HepG2 (cell line): ENCODE data around the gene HES1. TPM values are rescaled to one million over a fixed set of nuclear protein-coding genes. Genes with fewer than 3 reads are reported as not detected.

Experiments used
- GTF3A ChIP-seq: sonication (generic); formaldehyde crosslinking; conservative IDR thresholded peaks from 2 replicates; pipeline ENCODE4 v1.4.0; 2020; ENCODE audit warnings: mild to moderate bottlenecking, missing genetic modification reagents
- HOXA3 ChIP-seq: sonication (generic); formaldehyde crosslinking; IDR thresholded peaks from 2 replicates; pipeline ENCODE4 v1.5.0; 2020; ENCODE audit warnings: missing genetic modification reagents
- IRF2 ChIP-seq: IDR thresholded peaks from 2 replicates; pipeline ENCODE4 v1.6.1; 2018; ENCODE audit warnings: missing genetic modification reagents, missing compliant biosample characterization
- NCOA1 ChIP-seq: sonication (generic); formaldehyde crosslinking; IDR thresholded peaks from 2 replicates; pipeline ENCODE4 v1.9.0; 2021; ENCODE audit warnings: missing genetic modification reagents
- POLR2G ChIP-seq: fragments of 200-400 bp; formaldehyde crosslinking; IDR thresholded peaks from 2 replicates; pipeline ENCODE4 v1.6.1; 2018; ENCODE audit warnings: mild to moderate bottlenecking, low read depth, low read length, moderate library complexity
- RFXAP ChIP-seq: sonication (generic); formaldehyde crosslinking; IDR thresholded peaks from 2 replicates; pipeline ENCODE4 v1.4.0; 2020; ENCODE audit warnings: missing genetic modification reagents, borderline replicate concordance
- TOE1 ChIP-seq: sonication (generic); formaldehyde crosslinking; IDR thresholded peaks from 2 replicates; pipeline ENCODE4 v1.4.0; 2020; ENCODE audit warnings: mild to moderate bottlenecking, missing genetic modification reagents
- YEATS2 ChIP-seq: sonication (generic); formaldehyde crosslinking; IDR thresholded peaks from 2 replicates; pipeline ENCODE4 v1.4.0; 2020; ENCODE audit warnings: missing genetic modification reagents, borderline replicate concordance
- ZMYM4 ChIP-seq: sonication (generic); formaldehyde crosslinking; IDR thresholded peaks from 2 replicates; pipeline ENCODE4 v1.8.1; 2023; ENCODE audit warnings: mild to moderate bottlenecking, missing genetic modification reagents
- ZNF883 ChIP-seq: sonication (generic); formaldehyde crosslinking; IDR thresholded peaks from 2 replicates; pipeline ENCODE4 v1.5.1; 2020; ENCODE audit warnings: mild to moderate bottlenecking, missing genetic modification reagents; ENCODE audit errors: not compliant biosample characterization
- polyA plus RNA-seq, 8 experiments: library from polyadenylated mRNA; depleted of rRNA in 3 of 8; stranded (reverse) in 7 of 8; unstranded in 1 of 8; fragments of >200 nt; fragmentation: Illumina TruSeq in 4 of 8; extraction: Trizol in 4 of 8; gene quantifications; 2 replicates each; pipeline versions ENCODE4 v1.2.1 to v1.2.3, GENCODE V29; 2011 to 2016; ENCODE audit warnings: low read depth in 4 of 8, missing spikeins in 1 of 8, mixed read lengths in 1 of 8; ENCODE audit not compliant: insufficient read depth in 1 of 8
- total RNA-seq, 5 experiments: library from RNA; depleted of rRNA; stranded (reverse); fragments of >200 nt; fragmentation: Illumina TruSeq; extraction: Trizol; gene quantifications; 2 replicates each; pipeline ENCODE4 v1.2.3, GENCODE V29; 2016; ENCODE audit warnings: low read depth in 1 of 5
- TF ChIP-seq, protein P1 (sequence below): sonication (generic); formaldehyde crosslinking; IDR thresholded peaks from 2 replicates; pipeline ENCODE4 v1.4.0; 2020; ENCODE audit warnings: missing genetic modification reagents
- TF ChIP-seq, protein P2 (sequence below): sonication (generic); formaldehyde crosslinking; IDR thresholded peaks from 2 replicates; pipeline ENCODE4 v1.8.0; 2022; ENCODE audit warnings: missing genetic modification reagents, mild to moderate bottlenecking, borderline replicate concordance
- TF ChIP-seq, protein P3 (sequence below): sonication (generic); formaldehyde crosslinking; IDR thresholded peaks from 2 replicates; pipeline ENCODE4 v1.4.0; 2020; ENCODE audit warnings: missing genetic modification reagents
- TF ChIP-seq, protein P4 (sequence below): sonication (generic); formaldehyde crosslinking; IDR thresholded peaks from 2 replicates; pipeline ENCODE4 v1.5.0; 2020; ENCODE audit warnings: mild to moderate bottlenecking, missing genetic modification reagents
- TF ChIP-seq, protein P5 (sequence below): sonication (generic); formaldehyde crosslinking; IDR thresholded peaks from 2 replicates; pipeline ENCODE4 v1.4.0; 2020; ENCODE audit warnings: missing genetic modification reagents
- TF ChIP-seq, protein P6 (sequence below): sonication (generic); formaldehyde crosslinking; IDR thresholded peaks from 2 replicates; pipeline ENCODE4 v1.5.0; 2020; ENCODE audit warnings: missing genetic modification reagents

The HES1 gene
- total and polyA plus RNA-seq, 2 of the 13 experiments (the other 11 are each of a cell fraction or from before 2014, with no cell fraction given) = 15.4 to 19.8 TPM

DNA sequence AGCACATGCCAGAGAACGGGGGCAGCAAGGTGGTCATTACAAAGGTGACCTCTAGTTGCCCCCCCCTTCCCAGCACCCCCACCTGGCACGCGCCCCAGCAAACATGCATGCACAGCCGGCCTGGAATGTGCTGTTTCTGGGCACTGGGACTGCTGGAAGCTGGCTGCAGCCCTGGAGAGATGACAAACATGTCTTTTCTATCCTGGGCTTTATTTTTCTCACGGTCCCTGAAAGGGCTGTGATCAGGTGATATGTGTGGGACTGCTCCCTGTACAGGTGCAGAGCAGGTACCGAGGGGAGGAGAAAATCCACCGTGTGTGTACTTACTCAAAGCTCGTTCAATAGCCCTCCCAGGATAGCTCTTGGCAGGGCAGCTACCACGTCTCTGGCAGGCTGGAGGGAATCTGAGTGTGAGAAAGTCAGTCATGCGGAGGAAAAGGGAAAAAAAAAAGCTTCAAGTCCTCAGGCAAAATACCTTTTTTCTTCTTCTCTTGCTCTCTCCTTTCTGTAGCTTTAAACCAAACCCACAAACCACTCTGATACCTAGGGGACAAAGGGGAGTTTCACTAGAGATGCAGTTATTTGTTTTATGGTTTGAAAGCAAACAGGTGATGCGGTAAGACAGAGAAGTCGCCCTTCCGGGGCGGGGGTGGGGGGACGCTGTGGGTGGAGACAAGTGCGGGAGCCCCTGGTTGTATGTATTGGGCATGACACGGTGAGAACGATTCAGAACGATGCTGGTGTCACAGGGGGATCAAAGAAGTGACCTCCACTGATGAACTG lies 5.0 kb upstream of the HES1 start (continued):
- TF ChIP-seq, protein P1, sequence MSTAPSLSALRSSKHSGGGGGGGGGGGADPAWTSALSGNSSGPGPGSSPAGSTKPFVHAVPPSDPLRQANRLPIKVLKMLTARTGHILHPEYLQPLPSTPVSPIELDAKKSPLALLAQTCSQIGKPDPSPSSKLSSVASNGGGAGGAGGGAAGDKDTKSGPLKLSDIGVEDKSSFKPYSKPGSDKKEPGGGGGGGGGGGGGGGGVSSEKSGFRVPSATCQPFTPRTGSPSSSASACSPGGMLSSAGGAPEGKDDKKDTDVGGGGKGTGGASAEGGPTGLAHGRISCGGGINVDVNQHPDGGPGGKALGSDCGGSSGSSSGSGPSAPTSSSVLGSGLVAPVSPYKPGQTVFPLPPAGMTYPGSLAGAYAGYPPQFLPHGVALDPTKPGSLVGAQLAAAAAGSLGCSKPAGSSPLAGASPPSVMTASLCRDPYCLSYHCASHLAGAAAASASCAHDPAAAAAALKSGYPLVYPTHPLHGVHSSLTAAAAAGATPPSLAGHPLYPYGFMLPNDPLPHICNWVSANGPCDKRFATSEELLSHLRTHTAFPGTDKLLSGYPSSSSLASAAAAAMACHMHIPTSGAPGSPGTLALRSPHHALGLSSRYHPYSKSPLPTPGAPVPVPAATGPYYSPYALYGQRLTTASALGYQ (CRISPR knock-in tag) = no peak
- TF ChIP-seq IRF2 = peak; percentile 14; the same call in 1 of the 2 replicates
- TF ChIP-seq TOE1 (CRISPR knock-in tag) = no peak
- peak; percentile 39 for TF ChIP-seq POLR2G
- TF ChIP-seq, protein P2, sequence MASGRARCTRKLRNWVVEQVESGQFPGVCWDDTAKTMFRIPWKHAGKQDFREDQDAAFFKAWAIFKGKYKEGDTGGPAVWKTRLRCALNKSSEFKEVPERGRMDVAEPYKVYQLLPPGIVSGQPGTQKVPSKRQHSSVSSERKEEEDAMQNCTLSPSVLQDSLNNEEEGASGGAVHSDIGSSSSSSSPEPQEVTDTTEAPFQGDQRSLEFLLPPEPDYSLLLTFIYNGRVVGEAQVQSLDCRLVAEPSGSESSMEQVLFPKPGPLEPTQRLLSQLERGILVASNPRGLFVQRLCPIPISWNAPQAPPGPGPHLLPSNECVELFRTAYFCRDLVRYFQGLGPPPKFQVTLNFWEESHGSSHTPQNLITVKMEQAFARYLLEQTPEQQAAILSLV (CRISPR knock-in tag) = no peak
- TF ChIP-seq, protein P3, sequence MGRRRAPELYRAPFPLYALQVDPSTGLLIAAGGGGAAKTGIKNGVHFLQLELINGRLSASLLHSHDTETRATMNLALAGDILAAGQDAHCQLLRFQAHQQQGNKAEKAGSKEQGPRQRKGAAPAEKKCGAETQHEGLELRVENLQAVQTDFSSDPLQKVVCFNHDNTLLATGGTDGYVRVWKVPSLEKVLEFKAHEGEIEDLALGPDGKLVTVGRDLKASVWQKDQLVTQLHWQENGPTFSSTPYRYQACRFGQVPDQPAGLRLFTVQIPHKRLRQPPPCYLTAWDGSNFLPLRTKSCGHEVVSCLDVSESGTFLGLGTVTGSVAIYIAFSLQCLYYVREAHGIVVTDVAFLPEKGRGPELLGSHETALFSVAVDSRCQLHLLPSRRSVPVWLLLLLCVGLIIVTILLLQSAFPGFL (CRISPR knock-in tag) = no peak
- TF ChIP-seq, protein P4, sequence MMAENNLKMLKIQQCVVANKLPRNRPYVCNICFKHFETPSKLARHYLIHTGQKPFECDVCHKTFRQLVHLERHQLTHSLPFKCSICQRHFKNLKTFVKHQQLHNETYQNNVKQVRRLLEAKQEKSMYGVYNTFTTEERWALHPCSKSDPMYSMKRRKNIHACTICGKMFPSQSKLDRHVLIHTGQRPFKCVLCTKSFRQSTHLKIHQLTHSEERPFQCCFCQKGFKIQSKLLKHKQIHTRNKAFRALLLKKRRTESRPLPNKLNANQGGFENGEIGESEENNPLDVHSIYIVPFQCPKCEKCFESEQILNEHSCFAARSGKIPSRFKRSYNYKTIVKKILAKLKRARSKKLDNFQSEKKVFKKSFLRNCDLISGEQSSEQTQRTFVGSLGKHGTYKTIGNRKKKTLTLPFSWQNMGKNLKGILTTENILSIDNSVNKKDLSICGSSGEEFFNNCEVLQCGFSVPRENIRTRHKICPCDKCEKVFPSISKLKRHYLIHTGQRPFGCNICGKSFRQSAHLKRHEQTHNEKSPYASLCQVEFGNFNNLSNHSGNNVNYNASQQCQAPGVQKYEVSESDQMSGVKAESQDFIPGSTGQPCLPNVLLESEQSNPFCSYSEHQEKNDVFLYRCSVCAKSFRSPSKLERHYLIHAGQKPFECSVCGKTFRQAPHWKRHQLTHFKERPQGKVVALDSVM (CRISPR knock-in tag) = no peak
- TF ChIP-seq RFXAP (CRISPR knock-in tag) = no peak
- TF ChIP-seq, protein P5, sequence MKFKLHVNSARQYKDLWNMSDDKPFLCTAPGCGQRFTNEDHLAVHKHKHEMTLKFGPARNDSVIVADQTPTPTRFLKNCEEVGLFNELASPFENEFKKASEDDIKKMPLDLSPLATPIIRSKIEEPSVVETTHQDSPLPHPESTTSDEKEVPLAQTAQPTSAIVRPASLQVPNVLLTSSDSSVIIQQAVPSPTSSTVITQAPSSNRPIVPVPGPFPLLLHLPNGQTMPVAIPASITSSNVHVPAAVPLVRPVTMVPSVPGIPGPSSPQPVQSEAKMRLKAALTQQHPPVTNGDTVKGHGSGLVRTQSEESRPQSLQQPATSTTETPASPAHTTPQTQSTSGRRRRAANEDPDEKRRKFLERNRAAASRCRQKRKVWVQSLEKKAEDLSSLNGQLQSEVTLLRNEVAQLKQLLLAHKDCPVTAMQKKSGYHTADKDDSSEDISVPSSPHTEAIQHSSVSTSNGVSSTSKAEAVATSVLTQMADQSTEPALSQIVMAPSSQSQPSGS = no peak
- TF ChIP-seq GTF3A = no peak
- TF ChIP-seq, protein P6, sequence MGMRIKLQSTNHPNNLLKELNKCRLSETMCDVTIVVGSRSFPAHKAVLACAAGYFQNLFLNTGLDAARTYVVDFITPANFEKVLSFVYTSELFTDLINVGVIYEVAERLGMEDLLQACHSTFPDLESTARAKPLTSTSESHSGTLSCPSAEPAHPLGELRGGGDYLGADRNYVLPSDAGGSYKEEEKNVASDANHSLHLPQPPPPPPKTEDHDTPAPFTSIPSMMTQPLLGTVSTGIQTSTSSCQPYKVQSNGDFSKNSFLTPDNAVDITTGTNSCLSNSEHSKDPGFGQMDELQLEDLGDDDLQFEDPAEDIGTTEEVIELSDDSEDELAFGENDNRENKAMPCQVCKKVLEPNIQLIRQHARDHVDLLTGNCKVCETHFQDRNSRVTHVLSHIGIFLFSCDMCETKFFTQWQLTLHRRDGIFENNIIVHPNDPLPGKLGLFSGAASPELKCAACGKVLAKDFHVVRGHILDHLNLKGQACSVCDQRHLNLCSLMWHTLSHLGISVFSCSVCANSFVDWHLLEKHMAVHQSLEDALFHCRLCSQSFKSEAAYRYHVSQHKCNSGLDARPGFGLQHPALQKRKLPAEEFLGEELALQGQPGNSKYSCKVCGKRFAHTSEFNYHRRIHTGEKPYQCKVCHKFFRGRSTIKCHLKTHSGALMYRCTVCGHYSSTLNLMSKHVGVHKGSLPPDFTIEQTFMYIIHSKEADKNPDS (CRISPR knock-in tag) = no peak
- no peak; the same call in 1 of the 2 replicates for TF ChIP-seq NCOA1 (CRISPR knock-in tag)
- no peak; the same call in 1 of the 2 replicates for TF ChIP-seq YEATS2 (CRISPR knock-in tag)
- peak; percentile 34; the same call in 1 of the 2 replicates for TF ChIP-seq ZMYM4 (CRISPR knock-in tag)
- peak; percentile 47; the same call in 1 of the 2 replicates for TF ChIP-seq HOXA3 (CRISPR knock-in tag)
- TF ChIP-seq ZNF883 (CRISPR knock-in tag) = no peak
